C1 segment of cervical spinal cord (tissue), 14 donors: ENCODE data around the gene CHCHD6.

Experiments
- DNase-seq, 14 donors: peaks; one replicate each; lab custom pipeline; 2025; lab: John Stamatoyannopoulos, UW

The CHCHD6 gene

GRCh38 chr3:126704494-126705214 is 614 bp downstream of the CHCHD6 start:
- peak in 1 of 14 donors; percentile 36 for DNase-seq

DNA sequence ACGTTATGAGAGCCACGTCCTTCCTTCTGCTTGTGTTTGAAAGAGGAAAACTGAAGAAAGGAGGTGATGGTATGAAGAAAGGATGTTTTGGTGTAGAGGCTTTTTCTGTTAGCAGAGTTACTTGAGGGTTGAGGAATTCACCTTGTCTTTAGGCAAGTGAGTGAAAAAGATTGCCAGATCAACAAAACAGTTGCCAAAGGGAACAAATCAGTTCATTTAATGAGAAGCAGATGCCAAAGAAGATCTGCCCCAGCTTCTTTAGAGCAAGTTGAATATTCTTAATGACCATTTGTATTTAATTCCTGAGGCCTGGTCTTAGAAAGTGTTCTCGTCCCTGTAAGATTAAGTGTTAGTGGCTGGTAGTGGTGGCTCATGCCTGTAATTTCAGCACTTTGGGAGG is 2.6 kb downstream of the CHCHD6 start:
- no peak for DNase-seq

- no peak for DNase-seq
These were observed 7.2 kb downstream of the CHCHD6 start for GRCh38 chr3:126711121-126711760.

GRCh38 chr3:126713199-126713598 is 9.2 kb downstream of the CHCHD6 start:
- no peak for DNase-seq

DNA sequence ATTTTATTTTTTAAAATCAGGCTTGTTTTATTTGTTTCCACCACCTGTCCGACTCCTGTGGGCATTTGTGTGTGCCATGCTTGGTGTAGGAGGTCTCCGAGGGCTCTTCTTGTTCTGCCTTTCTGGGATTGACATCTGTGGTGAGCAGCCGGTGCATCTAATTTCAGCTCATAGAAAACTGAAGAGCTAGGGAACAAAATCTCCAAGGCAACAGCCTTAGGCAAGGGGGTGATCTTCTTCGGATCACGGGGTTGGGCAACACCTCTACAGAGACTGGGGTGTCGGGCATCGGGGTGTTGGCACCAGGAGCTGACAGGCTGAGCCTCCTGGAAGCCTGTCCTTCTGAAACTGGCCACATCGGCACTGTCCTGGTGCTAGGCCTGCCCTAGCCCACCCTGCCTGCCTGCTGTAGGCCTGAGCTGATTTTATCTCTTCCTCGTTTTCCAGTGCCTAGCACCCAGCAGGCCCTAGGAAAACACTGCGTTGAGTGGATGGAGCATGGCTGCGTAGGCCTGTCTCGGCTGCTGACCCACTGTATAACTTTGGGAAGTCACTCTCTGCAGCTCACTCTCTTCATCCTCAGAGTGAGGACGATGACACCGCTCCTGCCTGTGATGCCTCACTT is 10.3 kb downstream of the CHCHD6 start:
- no peak for DNase-seq

DNA sequence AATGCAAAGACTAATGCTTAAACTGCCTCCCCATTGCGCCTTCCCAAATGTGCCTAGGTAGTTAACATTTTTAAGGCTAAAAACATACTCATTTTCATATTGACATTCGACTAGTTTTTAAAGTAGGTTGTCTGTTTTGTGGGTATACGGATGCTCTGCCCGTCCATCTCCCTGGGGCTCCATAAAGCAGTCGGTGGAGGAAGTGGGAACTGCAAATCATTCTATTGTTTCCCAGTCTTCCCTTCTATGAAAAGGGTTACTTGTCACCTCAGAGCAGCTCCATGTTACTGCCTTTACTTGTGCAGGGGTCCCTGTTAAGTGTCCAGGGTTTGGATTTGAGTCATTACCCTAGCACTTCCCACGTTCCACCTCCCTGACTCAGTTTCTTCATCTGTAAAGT is 10.9 kb downstream of the CHCHD6 start:
- DNase-seq = no peak

- no peak for DNase-seq
These were observed 11.4 kb downstream of the CHCHD6 start for GRCh38 chr3:126715432-126715831.

DNA sequence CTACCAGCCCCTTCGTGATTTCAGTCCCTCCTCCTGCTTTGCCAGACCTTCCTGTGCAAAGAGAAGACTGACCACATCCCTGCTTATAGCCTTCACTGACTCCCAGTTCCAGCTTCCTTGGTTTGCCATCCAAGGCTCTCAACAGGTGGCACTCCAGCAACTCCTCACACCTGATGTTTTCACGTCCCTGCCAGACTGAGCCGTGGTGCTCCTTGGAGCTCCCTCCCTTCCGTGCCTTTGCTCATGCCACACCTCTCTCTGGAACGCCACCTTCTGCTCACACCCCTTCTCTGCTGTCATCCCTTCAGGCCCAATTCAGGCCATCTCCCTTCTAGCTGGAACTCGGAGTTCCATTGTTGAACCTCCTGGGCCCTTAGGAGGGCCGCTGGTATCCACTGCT is 12.0 kb downstream of the CHCHD6 start:
- no peak for DNase-seq

- no peak for DNase-seq
These were observed 14.8 kb downstream of the CHCHD6 start for GRCh38 chr3:126718561-126719445.

GRCh38 chr3:126720596-126720995 is 16.6 kb downstream of the CHCHD6 start:
- DNase-seq = no peak

- no peak for DNase-seq
These were observed 17.2 kb downstream of the CHCHD6 start for GRCh38 chr3:126721246-126721645.

DNA sequence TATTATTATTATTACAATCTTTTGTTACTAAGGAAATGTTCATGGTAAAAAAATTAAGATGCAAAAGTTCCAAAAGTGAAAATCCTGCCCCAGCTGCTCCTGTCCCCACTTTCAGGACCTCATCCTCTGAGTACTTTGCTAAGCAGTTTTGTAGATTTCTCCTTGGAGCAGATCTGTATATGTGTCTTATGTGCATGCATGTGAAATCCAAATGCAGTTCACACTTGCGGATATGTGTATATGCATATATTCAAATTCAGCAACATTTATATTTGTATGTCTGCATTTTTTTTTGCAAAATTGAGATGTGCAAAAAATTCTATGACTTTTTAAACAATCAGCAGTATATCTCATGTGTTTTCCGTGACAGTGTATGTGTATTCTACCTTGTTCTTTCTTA is 19.2 kb downstream of the CHCHD6 start:
- no peak for DNase-seq

DNA sequence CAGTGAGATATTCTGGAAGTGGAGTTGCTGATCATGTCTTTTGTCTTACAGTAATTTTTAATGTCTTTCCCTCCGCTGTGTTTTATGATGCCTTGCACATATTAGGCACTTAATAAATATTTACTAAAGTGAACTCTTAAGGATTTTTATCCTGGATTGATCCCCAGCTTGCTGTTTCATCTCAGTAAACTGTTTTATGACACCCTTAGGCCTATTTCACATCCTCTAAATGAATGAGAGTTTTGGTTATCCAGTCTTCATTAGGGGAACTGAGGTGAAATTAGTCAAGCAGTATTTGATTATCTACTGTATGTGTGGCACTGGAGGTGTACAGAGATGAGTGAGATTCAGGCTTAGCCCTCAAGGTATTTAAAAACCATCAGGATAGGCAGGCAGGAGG is 19.8 kb downstream of the CHCHD6 start:
- no peak for DNase-seq

DNA sequence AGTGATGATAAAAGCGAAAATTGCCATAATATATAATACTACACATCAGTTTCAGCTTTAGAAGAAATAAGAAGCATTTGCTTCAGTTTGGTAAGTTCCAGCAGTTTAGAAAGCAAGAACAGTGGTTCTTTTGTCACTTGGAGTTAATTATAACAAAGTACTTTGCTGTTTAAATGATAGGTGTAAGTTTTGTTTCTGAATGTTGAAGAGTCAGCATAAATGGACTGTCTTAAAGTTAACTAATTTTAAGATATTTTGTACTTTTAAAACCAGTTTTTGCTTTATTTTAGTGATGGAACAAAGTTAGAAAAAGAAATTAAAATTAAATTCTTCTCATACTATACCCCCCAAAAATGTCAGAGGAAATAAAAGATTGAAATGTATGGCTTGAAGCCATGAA is 24.6 kb downstream of the CHCHD6 start:
- no peak for DNase-seq

DNA sequence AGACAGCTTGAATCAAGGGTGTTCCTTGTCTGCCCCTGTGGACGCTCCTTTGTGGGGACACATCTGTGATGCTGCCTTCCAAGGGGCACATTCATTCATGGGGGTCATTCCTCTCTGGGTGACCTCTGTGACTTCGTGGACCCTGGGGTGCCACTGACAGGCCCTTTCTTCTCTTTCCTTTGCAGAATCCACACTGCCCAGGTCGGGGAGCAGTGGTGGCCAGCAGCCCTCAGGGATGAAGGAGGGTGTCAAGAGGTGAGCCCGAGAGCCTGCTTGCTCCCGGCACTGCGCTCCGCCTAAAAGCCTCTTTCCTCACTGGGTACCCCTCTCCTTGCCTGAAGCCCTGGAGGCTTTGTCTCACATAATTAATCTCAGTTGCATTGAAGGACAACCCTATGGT is 26.3 kb downstream of the CHCHD6 start:
- no peak for DNase-seq

- DNase-seq = no peak
These were observed 27.0 kb downstream of the CHCHD6 start for GRCh38 chr3:126731044-126731443.

GRCh38 chr3:126732281-126733060 is 28.4 kb downstream of the CHCHD6 start:
- DNase-seq = no peak

- DNase-seq = no peak
These were observed 29.0 kb downstream of the CHCHD6 start for GRCh38 chr3:126733061-126733430.

GRCh38 chr3:126734106-126734723 is 30.2 kb downstream of the CHCHD6 start:
- DNase-seq = no peak

DNA sequence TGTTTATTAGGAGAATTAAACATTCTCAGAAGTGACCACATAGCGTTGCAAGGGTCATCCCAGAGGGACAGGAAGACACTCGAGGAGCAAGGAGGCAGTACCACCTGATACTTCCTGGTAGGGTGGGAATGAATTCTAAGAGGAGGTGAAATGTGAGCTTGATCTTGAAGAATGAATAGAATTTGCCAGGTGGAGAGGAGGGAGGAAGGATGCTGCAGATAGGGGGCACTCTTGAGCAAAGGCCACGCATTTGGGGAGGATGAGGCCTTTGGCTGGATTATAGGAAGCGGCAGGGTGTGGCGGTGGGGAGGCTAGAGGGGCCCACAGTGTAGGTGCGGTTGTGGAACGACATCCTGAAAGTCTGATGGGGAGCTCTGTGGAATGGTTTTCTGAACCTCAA is 33.5 kb downstream of the CHCHD6 start:
- no peak for DNase-seq

GRCh38 chr3:126742057-126742456 is 38.0 kb downstream of the CHCHD6 start:
- DNase-seq = no peak
